CD14-positive monocyte (primary cell): Measurements from ENCODE around the gene ANO2. TPM values are rescaled to one million over a fixed set of nuclear protein-coding genes. Genes with fewer than 3 reads are reported as not detected.

Source experiments
- DNase-seq, 3 donors: peaks; one replicate each; pipeline ENCODE4 v3.0.0-alpha.2; 2011 to 2022
- H2AFZ ChIP-seq: 2 replicates; pipeline ENCODE4 v1.6.0; 2012; ENCODE audit warnings: mild to moderate bottlenecking, low read depth, low read length, inconsistent platforms; ENCODE audit not compliant: insufficient read depth, poor library complexity, severe bottlenecking
- H3K27ac ChIP-seq, 2 donors: 1 replicate in 1 of 2; 2 replicates in 1 of 2; pipeline ENCODE4 v1.5.1; 2012 to 2013; ENCODE audit warnings: low read length in 2 of 2, control low read depth in 1 of 2, inconsistent platforms in 1 of 2, low read depth in 1 of 2, mild to moderate bottlenecking in 1 of 2
- H3K27me3 ChIP-seq, 2 donors: one replicate each; pipeline versions ENCODE4 v1.6.0 to v1.6.1; 2011 to 2013; ENCODE audit warnings: low read length in 2 of 2; ENCODE audit not compliant: control insufficient read depth in 2 of 2, insufficient read depth in 2 of 2
- H3K36me3 ChIP-seq, 2 donors: replicated peaks in 1 of 2; 1 replicate in 1 of 2; 2 replicates in 1 of 2; pipeline versions ENCODE4 v1.5.1 to v1.6.1; 2012 to 2013; ENCODE audit warnings: low read length in 2 of 2, control low read depth in 1 of 2, inconsistent platforms in 1 of 2, mild to moderate bottlenecking in 1 of 2; ENCODE audit not compliant: insufficient read depth in 2 of 2, control insufficient read depth in 1 of 2
- H3K4me1 ChIP-seq, 2 donors: 1 replicate in 1 of 2; 2 replicates in 1 of 2; pipeline versions ENCODE4 v1.5.1 to v1.6.1; 2012 to 2013; ENCODE audit warnings: low read length in 2 of 2, control low read depth in 1 of 2, inconsistent platforms in 1 of 2, mild to moderate bottlenecking in 1 of 2, moderate library complexity in 1 of 2; ENCODE audit not compliant: insufficient read depth in 2 of 2, control insufficient read depth in 1 of 2
- H3K4me2 ChIP-seq: replicated peaks from 2 replicates; pipeline ENCODE3; 2012; ENCODE audit warnings: low read length, moderate library complexity, mild to moderate bottlenecking; ENCODE audit not compliant: poor library complexity, severe bottlenecking; ENCODE audit errors: extremely low read depth
- H3K4me3 ChIP-seq, 3 experiments: fragments of 200-600 bp in 1 of 3; sonication (generic) in 1 of 3; replicated peaks in 1 of 3; 1 replicate in 2 of 3; 2 replicates in 1 of 3; pipeline ENCODE4 v1.5.1; 2011 to 2013; ENCODE audit warnings: low read length in 3 of 3, mild to moderate bottlenecking in 3 of 3, control low read depth in 2 of 3, low read depth in 2 of 3, inconsistent platforms in 1 of 3, moderate library complexity in 1 of 3
- H3K79me2 ChIP-seq: 2 replicates; pipeline ENCODE4 v1.6.0; 2012; ENCODE audit warnings: mild to moderate bottlenecking, control low read depth, inconsistent platforms, low read length, moderate library complexity; ENCODE audit not compliant: insufficient read depth
- H3K9ac ChIP-seq: 2 replicates; pipeline ENCODE4 v1.6.0; 2017; ENCODE audit warnings: low read length, mild to moderate bottlenecking; ENCODE audit not compliant: insufficient read depth, poor library complexity, severe bottlenecking
- H3K9me3 ChIP-seq, 2 donors: replicated peaks in 1 of 2; 1 replicate in 1 of 2; 2 replicates in 1 of 2; pipeline versions ENCODE4 v1.5.1 to v1.6.1; 2012 to 2013; ENCODE audit warnings: low read length in 2 of 2, control low read depth in 1 of 2; ENCODE audit not compliant: control insufficient read depth in 1 of 2, insufficient read depth in 1 of 2
- H4K20me1 ChIP-seq: 2 replicates; pipeline ENCODE4 v1.6.0; 2012; ENCODE audit warnings: mild to moderate bottlenecking, low read length, control low read depth, moderate library complexity; ENCODE audit not compliant: insufficient read depth
- H3K27ac Mint-ChIP-seq, 7 donors: one replicate each; pipeline ENCODE4 v1.8.0; 2020; ENCODE audit warnings: mild to moderate bottlenecking in 7 of 7, mixed read lengths in 7 of 7, moderate library complexity in 6 of 7, inconsistent platforms in 2 of 7
- H3K27me3 Mint-ChIP-seq, 3 donors: one replicate each; pipeline ENCODE4 v1.8.0; 2021 to 2022; ENCODE audit warnings: low read depth in 3 of 3, mild to moderate bottlenecking in 3 of 3, mixed read lengths in 3 of 3, moderate library complexity in 3 of 3, inconsistent platforms in 1 of 3
- H3K36me3 Mint-ChIP-seq, 2 donors: one replicate each; pipeline ENCODE4 v1.8.0; 2020; ENCODE audit warnings: mixed read lengths in 2 of 2, inconsistent platforms in 1 of 2, mild to moderate bottlenecking in 1 of 2
- H3K4me1 Mint-ChIP-seq: one replicate; pipeline ENCODE4 v1.8.0; 2020; ENCODE audit warnings: mild to moderate bottlenecking, mixed read lengths
- H3K4me3 Mint-ChIP-seq, 2 donors: one replicate each; pipeline ENCODE4 v1.8.0; 2020; ENCODE audit warnings: mild to moderate bottlenecking in 2 of 2, mixed read lengths in 2 of 2, moderate library complexity in 1 of 2
- H3K9me3 Mint-ChIP-seq, 7 donors: one replicate each; pipeline ENCODE4 v1.8.0; 2020 to 2022; ENCODE audit warnings: mixed read lengths in 7 of 7, mild to moderate bottlenecking in 6 of 7, moderate library complexity in 6 of 7, inconsistent platforms in 2 of 7
- CTCF ChIP-seq: fragments of 200-600 bp; IDR thresholded peaks from one replicate; pipeline ENCODE4 v1.8.0; 2022; ENCODE audit warnings: antibody characterized with exemption, mild to moderate bottlenecking
- WGBS: methylation state at CpG from one replicate; pipeline ENCODE4 v1.1.5; 2013; ENCODE audit warnings: missing lambda C conversion rate; ENCODE audit not compliant: insufficient coverage; 5-methylcytosine and 5-hydroxymethylcytosine counted together
- intact Hi-C, 2 donors: fragments of 100-400 bp; cut with micrococcal nuclease; formaldehyde crosslinking; loops; one replicate each; pipeline versions ENCODE4 v1.15.0 to v1.15.1; 2023
- polyA plus RNA-seq, 3 donors: library from polyadenylated mRNA; depleted of rRNA in 1 of 3; unstranded in 2 of 3; stranded (reverse) in 1 of 3; fragments of 300-500 nt in 2 of 3; fragments of >200 nt in 1 of 3; fragmentation: Illumina TruSeq in 2 of 3; gene quantifications; 1 replicate in 2 of 3; 2 replicates in 1 of 3; pipeline ENCODE4 v1.2.3, GENCODE V29; 2012 to 2021

The ANO2 gene
- polyA plus RNA-seq, 3 donors, result not detected

GRCh38 chr12:5817246-5817645 is 127.8 kb downstream of the ANO2 start:
- Histone ChIP-seq H3K79me2 (no peaks in the 10 kb centered on the region), H3K36me3 (no peaks in the 10 kb centered on the region), H3K9ac (no peak overlapping the region), H3K4me3 (no peak overlapping the region), H3K27ac (no peak overlapping the region), H4K20me1 (no peaks in the 10 kb centered on the region), H3K4me2 (no peak overlapping the region), H3K27me3 (no peaks in the 10 kb centered on the region), H3K9me3 (peaks cover 12 to 13% of the 10 kb centered on the region in 2 donors), H3K4me1 (no peaks in the 10 kb centered on the region), H2AFZ (no peak overlapping the region)
- intact Hi-C loops, result no loop called here
- WGBS, result 95% methylated on average over 4 of the region's 4 CpGs
- no peak for TF ChIP-seq CTCF
- Mint-ChIP-seq H3K27ac (no peak overlapping the region), H3K4me1 (no peaks in the 10 kb centered on the region), H3K36me3 (no peaks in the 10 kb centered on the region), H3K27me3 (no peaks in the 10 kb centered on the region), H3K4me3 (no peak overlapping the region), H3K9me3 (peaks cover 16 to 35% (median 24%) of the 10 kb centered on the region in 7 donors)
- DNase-seq, result no peak

GRCh38 chr12:5809586-5809985 is 135.5 kb downstream of the ANO2 start:
- Histone ChIP-seq H3K4me1 (no peaks in the 10 kb centered on the region), H3K4me2 (no peak overlapping the region), H3K79me2 (no peaks in the 10 kb centered on the region), H3K4me3 (no peak overlapping the region), H3K27ac (no peak overlapping the region), H4K20me1 (no peaks in the 10 kb centered on the region), H2AFZ (no peak overlapping the region), H3K9me3 (peaks cover 0 to 5% of the 10 kb centered on the region in 2 donors), H3K36me3 (no peaks in the 10 kb centered on the region), H3K27me3 (no peaks in the 10 kb centered on the region), H3K9ac (no peak overlapping the region)
- Mint-ChIP-seq H3K27me3 (peaks cover 0 to 7% (median 6%) of the 10 kb centered on the region in 3 donors), H3K4me1 (no peaks in the 10 kb centered on the region), H3K4me3 (no peak overlapping the region), H3K36me3 (no peaks in the 10 kb centered on the region), H3K9me3 (peaks cover 3 to 9% (median 5%) of the 10 kb centered on the region in 7 donors), H3K27ac (no peak overlapping the region)
- 98% methylated on average over 8 of the region's 9 CpGs for WGBS
- DNase-seq, result no peak
- TF ChIP-seq CTCF, result no peak
- intact Hi-C loops, result no loop called here
